HepG2 (cell line): Measurements from ENCODE around the gene SMYD1. TPM values are rescaled to one million over a fixed set of nuclear protein-coding genes. Genes with fewer than 3 reads are reported as not detected.

ENCODE experiments used
- ARNT ChIP-seq: fragments of 450-650 bp; IDR thresholded peaks from 2 replicates; pipeline ENCODE4 v1.6.1; 2017
- BRD4 ChIP-seq: sonication (generic); formaldehyde crosslinking; IDR thresholded peaks from 2 replicates; pipeline ENCODE4 v1.4.0; 2020; ENCODE audit warnings: missing genetic modification reagents
- CENPX ChIP-seq: sonication (generic); formaldehyde crosslinking; IDR thresholded peaks from 2 replicates; pipeline ENCODE4 v1.9.0; 2021; ENCODE audit warnings: mild to moderate bottlenecking, missing genetic modification reagents, moderate library complexity
- GRHL1 ChIP-seq: sonication (generic); formaldehyde crosslinking; conservative IDR thresholded peaks from 2 replicates; pipeline ENCODE4 v1.8.0; 2022; ENCODE audit warnings: missing genetic modification reagents
- GTF2F1 ChIP-seq: fragments of 150-350 bp; IDR thresholded peaks from 2 replicates; pipeline ENCODE4 v1.6.1; 2014; ENCODE audit warnings: low read length
- LCORL ChIP-seq, 2 experiments: fragments of 450-650 bp in 1 of 2; sonication (generic) in 1 of 2; formaldehyde crosslinking in 1 of 2; IDR thresholded peaks; 2 replicates each; pipeline versions ENCODE4 v1.5.0 to v1.6.1; 2017 to 2020; ENCODE audit warnings: antibody characterized with exemption in 1 of 2, missing genetic modification reagents in 1 of 2
- MYPOP ChIP-seq: sonication (generic); formaldehyde crosslinking; IDR thresholded peaks from 2 replicates; pipeline ENCODE4 v1.8.1; 2023; ENCODE audit warnings: mild to moderate bottlenecking, moderate library complexity, missing genetic modification reagents
- REPIN1 ChIP-seq: sonication (generic); formaldehyde crosslinking; IDR thresholded peaks from 2 replicates; pipeline ENCODE4 v1.8.0; 2022; ENCODE audit warnings: missing genetic modification reagents, low read depth, mild to moderate bottlenecking, borderline replicate concordance
- RFXAP ChIP-seq: sonication (generic); formaldehyde crosslinking; IDR thresholded peaks from 2 replicates; pipeline ENCODE4 v1.4.0; 2020; ENCODE audit warnings: missing genetic modification reagents, borderline replicate concordance
- SNAPC4 ChIP-seq: sonication (generic); formaldehyde crosslinking; IDR thresholded peaks from 2 replicates; pipeline ENCODE4 v1.4.0; 2020; ENCODE audit warnings: mild to moderate bottlenecking, missing genetic modification reagents
- ZBTB34 ChIP-seq: sonication (generic); formaldehyde crosslinking; IDR thresholded peaks from 2 replicates; pipeline ENCODE4 v1.8.0; 2022; ENCODE audit warnings: mild to moderate bottlenecking, missing genetic modification reagents
- ZBTB49 ChIP-seq: sonication (generic); formaldehyde crosslinking; IDR thresholded peaks from 2 replicates; pipeline ENCODE4 v1.4.0; 2020; ENCODE audit warnings: missing genetic modification reagents, borderline replicate concordance
- ZNF207 ChIP-seq: fragments of 450-650 bp; IDR thresholded peaks from 2 replicates; pipeline ENCODE4 v1.6.1; 2016; ENCODE audit warnings: antibody characterized with exemption, borderline replicate concordance
- ZNF354B ChIP-seq: sonication (generic); formaldehyde crosslinking; IDR thresholded peaks from 2 replicates; pipeline ENCODE4 v1.8.0; 2022; ENCODE audit warnings: mild to moderate bottlenecking, missing genetic modification reagents
- ZNF547 ChIP-seq: sonication (generic); formaldehyde crosslinking; IDR thresholded peaks from 2 replicates; pipeline ENCODE4 v1.5.1; 2020; ENCODE audit warnings: mild to moderate bottlenecking, missing genetic modification reagents
- ZNF644 ChIP-seq: IDR thresholded peaks from 2 replicates; pipeline ENCODE4 v1.6.1; 2016; ENCODE audit warnings: low read depth
- polyA plus RNA-seq, 8 experiments: library from polyadenylated mRNA; depleted of rRNA in 3 of 8; stranded (reverse) in 7 of 8; unstranded in 1 of 8; fragments of >200 nt; fragmentation: Illumina TruSeq in 4 of 8; extraction: Trizol in 4 of 8; gene quantifications; 2 replicates each; pipeline versions ENCODE4 v1.2.1 to v1.2.3, GENCODE V29; 2011 to 2016; ENCODE audit warnings: low read depth in 4 of 8, missing spikeins in 1 of 8, mixed read lengths in 1 of 8; ENCODE audit not compliant: insufficient read depth in 1 of 8
- total RNA-seq, 5 experiments: library from RNA; depleted of rRNA; stranded (reverse); fragments of >200 nt; fragmentation: Illumina TruSeq; extraction: Trizol; gene quantifications; 2 replicates each; pipeline ENCODE4 v1.2.3, GENCODE V29; 2016; ENCODE audit warnings: low read depth in 1 of 5

Gene SMYD1
- total and polyA plus RNA-seq, 2 of the 13 experiments (the other 11 are each of a cell fraction or from before 2014, with no cell fraction given): not detected

DNA sequence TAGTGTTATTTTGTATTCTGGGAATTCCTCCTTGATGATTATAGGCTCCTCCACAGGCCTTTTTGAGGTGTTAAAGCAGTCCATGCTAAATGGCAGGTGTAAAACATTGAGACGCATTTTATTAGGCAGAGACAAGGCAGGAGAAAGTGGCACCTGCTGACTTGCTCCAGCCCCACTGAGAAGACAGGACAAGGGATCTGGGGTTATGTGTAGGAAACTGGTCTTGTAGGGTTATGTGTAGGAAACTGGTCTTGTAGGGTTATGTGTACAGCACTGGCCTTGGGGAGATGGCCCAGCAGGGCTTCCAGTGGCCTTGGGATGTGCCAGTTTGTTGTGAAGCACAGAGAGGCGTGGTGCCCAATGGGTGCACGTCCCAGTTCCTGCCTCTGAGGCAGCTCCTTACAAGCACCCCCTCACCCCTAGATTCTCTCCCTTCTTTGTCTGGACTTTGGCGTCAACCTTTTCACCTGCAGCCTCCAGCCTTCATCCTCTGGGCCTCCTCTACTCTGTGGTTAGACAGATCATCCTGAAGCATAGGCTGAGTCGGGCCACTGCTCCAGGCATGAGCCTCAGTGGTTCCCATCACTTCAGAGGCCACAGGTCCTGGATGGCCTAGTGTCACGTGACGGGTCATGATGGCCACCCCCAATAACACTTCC lies 61.2 kb downstream of the SMYD1 start (continued):
- TF ChIP-seq ZBTB34 (CRISPR knock-in tag): no peak
- TF ChIP-seq GTF2F1: no peak
- TF ChIP-seq LCORL (IDR thresholded peaks at IDR 0.05): no peak
- TF ChIP-seq LCORL (CRISPR knock-in tag; IDR thresholded peaks at IDR 0.05): 0 out of 2 replicates have a peak, but pooled peaks have one; percentile 6
- TF ChIP-seq ZNF354B (CRISPR knock-in tag): no peak
- TF ChIP-seq GRHL1 (CRISPR knock-in tag): no peak
- TF ChIP-seq RFXAP: no peak
- TF ChIP-seq MYPOP (CRISPR knock-in tag): no peak
- no peak for TF ChIP-seq ZNF207
- no peak for TF ChIP-seq ZBTB49
- peak; percentile 6; the same call in 1 of the 2 replicates for TF ChIP-seq ZNF644 (CRISPR knock-in tag)
- no peak for TF ChIP-seq ZNF547 (CRISPR knock-in tag)
- no peak for TF ChIP-seq ARNT
- no peak for TF ChIP-seq REPIN1
- TF ChIP-seq SNAPC4 (CRISPR knock-in tag): no peak
- 0 out of 2 replicates have a peak, but pooled peaks have one; percentile 56 for TF ChIP-seq BRD4 (CRISPR knock-in tag)
- no peak for TF ChIP-seq CENPX (CRISPR knock-in tag)
